OCI-LY3 (cell line): ENCODE results near the gene CDK5RAP3.
"Not testable (repeated sequence)": the region's sequence is repeated elsewhere in the genome, so short reads cannot be mapped to it uniquely, and the experiment has no call there.

ENCODE experiments used
- H2AFZ ChIP-seq: fragments of 200-600, 300-600 bp; shearing (Covaris generic); 2 replicates; pipeline ENCODE4 v1.6.0; 2014; ENCODE audit warnings: antibody characterized with exemption, low read depth, low read length
- H3K27ac ChIP-seq: fragments of 200-600, 300-600 bp; sonication (generic); 2 replicates; pipeline ENCODE4 v1.5.1; 2014; ENCODE audit warnings: mild to moderate bottlenecking, low read length, moderate library complexity, mixed read lengths
- H3K27me3 ChIP-seq: fragments of 200-600, 300-600 bp; sonication (generic); 2 replicates; pipeline ENCODE4 v1.6.1; 2014; ENCODE audit warnings: low read depth, low read length, mixed read lengths
- H3K36me3 ChIP-seq: fragments of 200-600, 300-600 bp; sonication (generic); replicated peaks from 2 replicates; pipeline ENCODE3; 2014; ENCODE audit warnings: low read depth, low read length, mixed read lengths
- H3K4me1 ChIP-seq: fragments of 300-600, 200-600 bp; sonication (generic); 2 replicates; pipeline ENCODE4 v1.6.1; 2014; ENCODE audit warnings: low read length, mixed read lengths
- H3K4me2 ChIP-seq: fragments of 200-600, 300-600 bp; sonication (generic); 2 replicates; pipeline ENCODE4 v1.6.1; 2014; ENCODE audit warnings: low read length, mixed read lengths
- H3K4me3 ChIP-seq: fragments of 300-600, 200-600 bp; sonication (generic); 2 replicates; pipeline ENCODE4 v1.5.1; 2014; ENCODE audit warnings: antibody characterized with exemption, mild to moderate bottlenecking, low read length, moderate library complexity
- H3K79me2 ChIP-seq: fragments of 300-600, 200-600 bp; shearing (Covaris generic); 2 replicates; pipeline ENCODE4 v1.6.1; 2014; ENCODE audit warnings: mild to moderate bottlenecking, low read length, mixed read lengths
- H3K9ac ChIP-seq: fragments of 300-600, 200-600 bp; shearing (Covaris generic); 2 replicates; pipeline ENCODE4 v1.6.0; 2014; ENCODE audit warnings: mild to moderate bottlenecking, low read length, moderate library complexity
- H3K9me3 ChIP-seq: fragments of 200-600, 300-600 bp; shearing (Covaris generic); 2 replicates; pipeline ENCODE4 v1.6.1; 2014; ENCODE audit warnings: low read length, mixed read lengths; ENCODE audit not compliant: insufficient read depth
- H4K20me1 ChIP-seq: fragments of 200-600, 300-600 bp; sonication (generic); 2 replicates; pipeline ENCODE4 v1.6.1; 2016; ENCODE audit warnings: low read length, mixed read lengths; ENCODE audit not compliant: insufficient read depth
- EZH2phosphoT487 ChIP-seq: fragments of 200-600 bp; shearing (Covaris generic); IDR thresholded peaks from 2 replicates; pipeline ENCODE4 v1.6.1; 2018; ENCODE audit warnings: antibody characterized with exemption, mixed run types, low read depth
- TF ChIP-seq, protein P1 (sequence below): fragments of 200-600, 300-600 bp; sonication (generic); IDR thresholded peaks from 2 replicates; pipeline ENCODE4 v1.5.1; 2014; ENCODE audit warnings: antibody characterized with exemption, low read length, low read depth

CDK5RAP3 gene

DNA sequence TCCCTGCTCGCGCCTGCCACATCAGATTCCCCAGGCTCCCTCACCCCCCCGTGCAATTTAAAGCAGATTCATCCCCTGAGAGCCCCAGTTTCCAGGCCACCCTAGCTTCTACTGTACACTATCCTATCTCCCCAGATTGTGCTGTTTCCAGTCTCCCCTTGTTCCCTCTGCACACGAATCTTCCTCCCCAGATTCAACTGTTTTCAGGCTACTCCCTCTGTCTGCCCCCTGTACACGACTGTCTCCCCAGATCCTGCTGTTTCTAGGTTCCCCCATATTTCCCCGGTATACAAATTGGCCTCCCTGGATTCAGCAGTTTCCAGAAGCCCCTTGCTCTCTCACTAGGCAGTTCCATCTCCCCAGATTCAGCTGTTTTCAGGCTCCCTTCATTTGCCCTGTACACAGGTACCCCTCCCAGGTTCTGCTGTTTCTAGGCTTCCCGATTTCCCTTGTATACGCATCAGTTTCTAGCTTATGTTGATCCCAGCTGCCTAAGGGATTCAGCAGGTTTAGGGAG, 43.7 kb downstream of the CDK5RAP3 start:
- H3K36me3 ChIP-seq: no peaks in the 10 kb centered on the region
- no peaks in the 10 kb centered on the region for H4K20me1 ChIP-seq
- H3K9ac ChIP-seq: no peak overlapping the region
- H3K79me2 ChIP-seq: no peaks in the 10 kb centered on the region
- peaks cover 12% of the 10 kb centered on the region for H3K4me1 ChIP-seq
- H3K27me3 ChIP-seq: peaks cover 16% of the 10 kb centered on the region; the same call in 1 of the 2 replicates
- no peak overlapping the region for H3K4me2 ChIP-seq
- no peak overlapping the region for H3K4me3 ChIP-seq
- no peak overlapping the region for H3K27ac ChIP-seq
- TF ChIP-seq, protein P1, sequence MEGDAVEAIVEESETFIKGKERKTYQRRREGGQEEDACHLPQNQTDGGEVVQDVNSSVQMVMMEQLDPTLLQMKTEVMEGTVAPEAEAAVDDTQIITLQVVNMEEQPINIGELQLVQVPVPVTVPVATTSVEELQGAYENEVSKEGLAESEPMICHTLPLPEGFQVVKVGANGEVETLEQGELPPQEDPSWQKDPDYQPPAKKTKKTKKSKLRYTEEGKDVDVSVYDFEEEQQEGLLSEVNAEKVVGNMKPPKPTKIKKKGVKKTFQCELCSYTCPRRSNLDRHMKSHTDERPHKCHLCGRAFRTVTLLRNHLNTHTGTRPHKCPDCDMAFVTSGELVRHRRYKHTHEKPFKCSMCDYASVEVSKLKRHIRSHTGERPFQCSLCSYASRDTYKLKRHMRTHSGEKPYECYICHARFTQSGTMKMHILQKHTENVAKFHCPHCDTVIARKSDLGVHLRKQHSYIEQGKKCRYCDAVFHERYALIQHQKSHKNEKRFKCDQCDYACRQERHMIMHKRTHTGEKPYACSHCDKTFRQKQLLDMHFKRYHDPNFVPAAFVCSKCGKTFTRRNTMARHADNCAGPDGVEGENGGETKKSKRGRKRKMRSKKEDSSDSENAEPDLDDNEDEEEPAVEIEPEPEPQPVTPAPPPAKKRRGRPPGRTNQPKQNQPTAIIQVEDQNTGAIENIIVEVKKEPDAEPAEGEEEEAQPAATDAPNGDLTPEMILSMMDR: no peak
- no peak for TF ChIP-seq EZH2phosphoT487
- no peak overlapping the region for H2AFZ ChIP-seq
- H3K9me3 ChIP-seq: no peaks in the 10 kb centered on the region

DNA sequence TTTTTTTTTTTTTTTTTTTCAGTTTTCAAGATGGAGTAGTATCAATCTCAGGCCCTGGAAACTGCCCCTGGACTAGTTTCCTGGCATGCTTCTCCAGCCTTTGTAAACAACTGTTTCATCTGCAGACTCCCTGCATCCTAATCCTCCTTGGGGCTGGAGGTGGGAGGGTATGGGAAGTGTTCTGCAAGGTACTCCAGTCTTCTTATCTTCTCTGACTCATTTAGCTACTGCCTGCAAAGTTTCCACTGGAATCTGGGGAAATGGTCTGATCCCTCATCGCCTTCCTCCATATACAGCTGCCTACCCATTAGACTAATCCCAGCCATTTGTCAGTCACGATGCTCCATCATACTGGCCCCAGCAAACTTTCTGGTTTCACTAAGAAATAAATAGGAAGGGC, 45.2 kb downstream of the CDK5RAP3 start:
- H3K9me3 ChIP-seq: no peaks in the 10 kb centered on the region

DNA sequence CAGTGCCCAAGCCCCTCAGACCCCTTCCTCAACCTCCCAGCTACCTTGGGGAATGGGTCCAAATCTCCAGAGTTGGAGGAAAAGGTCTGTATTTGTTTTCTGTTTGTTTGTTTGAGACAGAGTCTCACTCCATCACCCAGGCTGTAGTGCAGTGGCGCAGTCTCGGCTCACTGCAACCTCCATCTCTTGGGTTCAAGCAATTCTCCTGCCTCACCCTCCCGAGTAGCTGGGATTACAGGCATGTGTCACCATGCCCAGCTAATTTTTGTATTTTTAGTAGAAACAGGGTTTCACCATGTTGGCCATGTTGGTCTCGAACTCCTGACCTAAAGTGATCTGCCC, 46.9 kb downstream of the CDK5RAP3 start:
- not testable (repeated sequence) for H3K4me3 ChIP-seq, H3K36me3 ChIP-seq, H3K9ac ChIP-seq, H3K79me2 ChIP-seq, H3K27ac ChIP-seq, H4K20me1 ChIP-seq, H3K9me3 ChIP-seq
- H3K4me2 ChIP-seq: peak overlapping the region; percentile 37; the same call in 1 of the 2 replicates
- H3K4me1 ChIP-seq: peaks cover 11% of the 10 kb centered on the region
- peak overlapping the region; percentile 54; the same call in 1 of the 2 replicates for H2AFZ ChIP-seq
- H3K27me3 ChIP-seq: peaks cover 12% of the 10 kb centered on the region

More for the DNA sequence above, 45.2 kb downstream of the CDK5RAP3 start:
- H3K79me2 ChIP-seq: no peaks in the 10 kb centered on the region
- no peak overlapping the region for H3K27ac ChIP-seq
- no peak for TF ChIP-seq EZH2phosphoT487
- H3K4me1 ChIP-seq: peaks cover 12% of the 10 kb centered on the region
- no peak overlapping the region for H3K4me3 ChIP-seq
- H3K4me2 ChIP-seq: no peak overlapping the region
- no peaks in the 10 kb centered on the region for H4K20me1 ChIP-seq
- no peak overlapping the region for H2AFZ ChIP-seq
- H3K27me3 ChIP-seq: peaks cover 15% of the 10 kb centered on the region
- no peak overlapping the region for H3K9ac ChIP-seq
- no peaks in the 10 kb centered on the region for H3K36me3 ChIP-seq

DNA sequence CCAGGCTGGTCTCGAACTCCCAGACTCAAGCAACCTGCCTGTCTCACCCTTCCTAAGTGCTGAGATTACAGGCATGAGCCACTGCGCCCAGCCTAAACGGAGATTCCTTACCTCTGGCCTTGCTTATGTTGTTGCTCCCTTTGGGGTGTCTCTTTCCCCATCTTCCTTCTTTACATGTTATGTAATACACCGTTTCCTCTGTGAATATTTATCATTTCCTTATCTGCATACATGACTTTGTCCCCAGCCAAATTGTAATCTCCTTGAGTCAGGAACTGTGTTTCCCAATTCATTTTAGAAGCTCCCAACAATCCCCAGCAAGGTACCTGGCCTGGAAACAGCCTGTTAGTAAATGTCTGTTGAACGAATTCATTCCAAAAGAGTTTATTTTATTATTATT, 51.0 kb downstream of the CDK5RAP3 start:
- no peak overlapping the region for H3K4me2 ChIP-seq
- peaks cover 4% of the 10 kb centered on the region; the same call in 1 of the 2 replicates for H3K27me3 ChIP-seq
- no peak overlapping the region for H3K9ac ChIP-seq
- no peak for TF ChIP-seq EZH2phosphoT487
- TF ChIP-seq, protein P1: no peak
- H3K79me2 ChIP-seq: no peaks in the 10 kb centered on the region
- H4K20me1 ChIP-seq: no peaks in the 10 kb centered on the region
- no peaks in the 10 kb centered on the region for H3K36me3 ChIP-seq
- no peak overlapping the region for H3K27ac ChIP-seq
- no peaks in the 10 kb centered on the region for H3K9me3 ChIP-seq
- no peak overlapping the region for H2AFZ ChIP-seq
- H3K4me1 ChIP-seq: peaks cover 30% of the 10 kb centered on the region
- H3K4me3 ChIP-seq: no peak overlapping the region

DNA sequence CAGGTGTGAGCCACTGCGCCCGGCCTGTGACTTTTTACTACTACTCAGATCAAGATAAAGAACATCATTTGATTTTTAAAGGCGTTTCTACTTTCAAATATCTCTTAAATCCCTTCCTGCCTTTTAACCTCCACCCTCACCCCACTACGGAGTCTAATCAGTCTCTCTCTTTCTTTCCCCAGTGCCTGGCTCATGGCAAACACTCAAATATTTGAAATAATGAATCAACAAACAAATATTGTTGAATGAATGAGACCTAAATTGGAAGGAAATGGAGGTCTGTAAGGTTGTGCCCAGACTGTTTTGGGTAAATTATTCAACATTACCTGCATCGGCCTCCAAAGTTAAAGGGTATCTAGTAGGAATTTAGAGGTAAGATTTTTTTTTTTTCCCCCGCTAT, 52.0 kb downstream of the CDK5RAP3 start:
- Histone ChIP-seq H3K9ac (peak overlapping the region; percentile 72), H2AFZ (peak overlapping the region; percentile 66), H3K4me3 (peak overlapping the region; percentile 82)

More for the DNA sequence above, 52.0 kb downstream of the CDK5RAP3 start:
- Histone ChIP-seq H3K27ac (no peak overlapping the region), H3K79me2 (no peaks in the 10 kb centered on the region), H4K20me1 (no peaks in the 10 kb centered on the region), H3K27me3 (peaks cover 4% of the 10 kb centered on the region; the same call in 1 of the 2 replicates), H3K9me3 (no peaks in the 10 kb centered on the region), H3K4me1 (peaks cover 24% of the 10 kb centered on the region), H3K36me3 (no peaks in the 10 kb centered on the region), H3K4me2 (peak overlapping the region; percentile 98)
- TF ChIP-seq, protein P1: no peak
- TF ChIP-seq EZH2phosphoT487: no peak
